HK-2 (cell line): ENCODE data around the gene LMOD3.

Experiments
- DNase-seq: peaks from one replicate; pipeline ENCODE4 v3.0.0-alpha.2; 2018; ENCODE audit not compliant: unreplicated experiment

The LMOD3 gene

GRCh38 chr3:69122403-69122802 is at the start of gene LMOD3:
LMOD3 (minus strand) TSS chr3:69122595; CDS start chr3:69122386, 209 bp downstream.
- no peak for DNase-seq

GRCh38 chr3:69172058-69172457 is 49.7 kb upstream of the LMOD3 start:
- DNase-seq, result no peak

- no peak for DNase-seq
These were observed 44.1 kb upstream of the LMOD3 start for GRCh38 chr3:69166446-69166845.

GRCh38 chr3:69165744-69166143 is 43.3 kb upstream of the LMOD3 start:
- no peak for DNase-seq

GRCh38 chr3:69164296-69164695 is 41.9 kb upstream of the LMOD3 start:
- no peak for DNase-seq

- no peak for DNase-seq
These were observed 40.0 kb upstream of the LMOD3 start for GRCh38 chr3:69162308-69162980.

- DNase-seq, result no peak
These were observed 39.4 kb upstream of the LMOD3 start for GRCh38 chr3:69161587-69162307.

GRCh38 chr3:69160525-69160924 is 38.1 kb upstream of the LMOD3 start:
- no peak for DNase-seq

- DNase-seq, result no peak
These were observed 37.7 kb upstream of the LMOD3 start for GRCh38 chr3:69160107-69160506.

GRCh38 chr3:69149586-69149985 is 27.2 kb upstream of the LMOD3 start:
- no peak for DNase-seq

- DNase-seq, result no peak
These were observed 23.3 kb upstream of the LMOD3 start for GRCh38 chr3:69145688-69146087.

- DNase-seq, result no peak
These were observed 22.3 kb upstream of the LMOD3 start for GRCh38 chr3:69144631-69145245.

GRCh38 chr3:69143612-69144011 is 21.2 kb upstream of the LMOD3 start:
- no peak for DNase-seq

- DNase-seq, result no peak
These were observed 20.5 kb upstream of the LMOD3 start for GRCh38 chr3:69142797-69143454.

- DNase-seq, result no peak
These were observed 19.7 kb upstream of the LMOD3 start for GRCh38 chr3:69142090-69142489.

- DNase-seq, result no peak
These were observed 18.9 kb upstream of the LMOD3 start for GRCh38 chr3:69141313-69141712.

- DNase-seq, result no peak
These were observed 15.0 kb upstream of the LMOD3 start for GRCh38 chr3:69137412-69137811.

GRCh38 chr3:69137005-69137404 is 14.6 kb upstream of the LMOD3 start:
- DNase-seq, result no peak

- no peak for DNase-seq
These were observed 8.3 kb upstream of the LMOD3 start for GRCh38 chr3:69130689-69131088.

GRCh38 chr3:69129531-69129930 is 7.1 kb upstream of the LMOD3 start:
- DNase-seq, result no peak

- DNase-seq, result no peak
These were observed 6.1 kb upstream of the LMOD3 start for GRCh38 chr3:69128509-69128908.

GRCh38 chr3:69126999-69127398 is 4.6 kb upstream of the LMOD3 start:
- DNase-seq, result no peak

GRCh38 chr3:69126216-69126615 is 3.8 kb upstream of the LMOD3 start:
- DNase-seq, result no peak
